Neural cell (in vitro differentiated cells): ENCODE data around the gene ANKRD37. TPM values are rescaled to one million over a fixed set of nuclear protein-coding genes. Genes with fewer than 3 reads are reported as not detected.

Source experiments
- H2AFZ ChIP-seq: fragments of 200-600, 300-800 bp; sonication (generic), shearing (Covaris generic); 2 replicates; pipeline ENCODE4 v1.6.0; 2014; ENCODE audit warnings: low read depth, mild to moderate bottlenecking, antibody characterized with exemption, low read length, moderate library complexity
- H3F3A ChIP-seq: fragments of 200-600 bp; shearing (Covaris generic); 2 replicates; pipeline ENCODE4 v1.6.1; 2016; ENCODE audit warnings: mild to moderate bottlenecking, moderate library complexity, mixed read lengths, antibody characterized with exemption, low read length; ENCODE audit not compliant: insufficient read depth, poor library complexity, severe bottlenecking
- H3K27ac ChIP-seq: fragments of 200-600, 300-800 bp; sonication (generic), shearing (Covaris generic); 2 replicates; pipeline ENCODE4 v1.5.1; 2014; ENCODE audit warnings: mild to moderate bottlenecking, low read length, moderate library complexity
- H3K27me3 ChIP-seq: fragments of 300-800, 200-600 bp; sonication (generic), shearing (Covaris generic); 2 replicates; pipeline ENCODE4 v1.6.0; 2014; ENCODE audit warnings: mild to moderate bottlenecking, low read depth, low read length, moderate library complexity; ENCODE audit not compliant: insufficient read depth
- H3K36me3 ChIP-seq: fragments of 300-800, 200-600 bp; sonication (generic), shearing (Covaris generic); 2 replicates; pipeline ENCODE4 v1.5.1; 2014; ENCODE audit warnings: mild to moderate bottlenecking, antibody characterized with exemption, low read length, moderate library complexity; ENCODE audit not compliant: insufficient read depth
- H3K4me2 ChIP-seq: fragments of 300-800, 200-600 bp; sonication (generic), shearing (Covaris generic); 2 replicates; pipeline ENCODE4 v1.6.0; 2014; ENCODE audit warnings: mild to moderate bottlenecking, low read length
- H3K4me3 ChIP-seq: fragments of 300-800, 200-600 bp; sonication (generic), shearing (Covaris generic); 2 replicates; pipeline ENCODE4 v1.5.1; 2014; ENCODE audit warnings: mild to moderate bottlenecking, low read length, moderate library complexity
- H3K79me2 ChIP-seq: fragments of 200-600 bp; shearing (Covaris generic); replicated peaks from 2 replicates; pipeline ENCODE4 v1.6.0; 2014; ENCODE audit warnings: mild to moderate bottlenecking, low read length, moderate library complexity; ENCODE audit not compliant: insufficient read depth
- H3K9ac ChIP-seq: fragments of 300-800, 200-600 bp; sonication (generic), shearing (Covaris generic); 2 replicates; pipeline ENCODE4 v1.6.1; 2016; ENCODE audit warnings: mild to moderate bottlenecking, low read length, mixed read lengths
- H3K9me2 ChIP-seq: fragments of 200-600 bp; shearing (Covaris generic); 2 replicates; pipeline ENCODE4 v1.6.1; 2016; ENCODE audit warnings: mild to moderate bottlenecking, low read length, mixed read lengths; ENCODE audit not compliant: insufficient read depth
- H3K9me3 ChIP-seq: fragments of 200-600, 300-800 bp; sonication (generic), shearing (Covaris generic); 2 replicates; pipeline ENCODE4 v1.6.1; 2016; ENCODE audit warnings: mild to moderate bottlenecking, mixed run types, low read length, moderate library complexity, mixed read lengths
- H4K20me1 ChIP-seq: fragments of 200-600 bp; shearing (Covaris generic); 2 replicates; pipeline ENCODE4 v1.6.1; 2016; ENCODE audit warnings: mild to moderate bottlenecking, mixed run types; ENCODE audit not compliant: insufficient read depth
- CTCF ChIP-seq: fragments of 450-650 bp; IDR thresholded peaks from 2 replicates; pipeline ENCODE4 v1.5.1; 2014; ENCODE audit warnings: antibody characterized with exemption, mild to moderate bottlenecking, moderate library complexity; ENCODE audit not compliant: poor library complexity, severe bottlenecking
- EP300 ChIP-seq: fragments of 450-650 bp; conservative IDR thresholded peaks from 2 replicates; pipeline ENCODE4 v1.6.1; 2014; ENCODE audit warnings: antibody characterized with exemption, mild to moderate bottlenecking, moderate library complexity; ENCODE audit not compliant: poor library complexity, severe bottlenecking
- EZH2 ChIP-seq: fragments of 200-600, 300-800 bp; shearing (Covaris generic), sonication (generic); IDR thresholded peaks from 2 replicates; pipeline ENCODE4 v1.6.1; 2014; ENCODE audit warnings: antibody characterized with exemption, low read length, borderline replicate concordance, mild to moderate bottlenecking; ENCODE audit not compliant: insufficient read depth, poor library complexity, severe bottlenecking
- MXI1 ChIP-seq: fragments of 450-650 bp; conservative IDR thresholded peaks from 2 replicates; pipeline ENCODE4 v1.6.1; 2014; ENCODE audit warnings: antibody characterized with exemption, mild to moderate bottlenecking; ENCODE audit not compliant: poor library complexity, severe bottlenecking
- POLR2AphosphoS5 ChIP-seq: IDR thresholded peaks from 2 replicates; pipeline ENCODE4 v1.6.1; 2012
- RAD21 ChIP-seq: fragments of 450-650 bp; conservative IDR thresholded peaks from 2 replicates; pipeline ENCODE4 v1.6.1; 2014; ENCODE audit warnings: antibody characterized with exemption, mild to moderate bottlenecking, moderate library complexity
- REST ChIP-seq: IDR thresholded peaks from 2 replicates; pipeline ENCODE4 v1.6.1; 2012; ENCODE audit warnings: borderline replicate concordance
- SMC3 ChIP-seq: fragments of 450-650 bp; conservative IDR thresholded peaks from 2 replicates; pipeline ENCODE4 v1.6.1; 2014; ENCODE audit warnings: antibody characterized with exemption, mild to moderate bottlenecking, moderate library complexity; ENCODE audit not compliant: poor library complexity
- TAF1 ChIP-seq: IDR thresholded peaks from 2 replicates; pipeline ENCODE4 v1.6.1; 2012; ENCODE audit warnings: low read depth
- polyA plus RNA-seq: library from polyadenylated mRNA; depleted of rRNA; stranded (reverse); fragments of >200 nt; gene quantifications from 2 replicates; pipeline ENCODE4 v1.2.3, GENCODE V29; 2014

ANKRD37 gene
- polyA plus RNA-seq, 1 donor from 2014 or later = 2.6 TPM

- H3K79me2 ChIP-seq = no peaks in the 10 kb centered on the region
- H3F3A ChIP-seq = no peaks in the 10 kb centered on the region
- no peak overlapping the region for H3K27ac ChIP-seq
- no peak overlapping the region for H3K4me3 ChIP-seq
- H2AFZ ChIP-seq = no peak overlapping the region
- no peaks in the 10 kb centered on the region for H3K9me2 ChIP-seq
- H3K36me3 ChIP-seq = no peaks in the 10 kb centered on the region
- no peak overlapping the region for H3K4me2 ChIP-seq
- TF ChIP-seq REST (no peak), SMC3 (no peak), RAD21 (no peak), CTCF (no peak), TAF1 (no peak), MXI1 (no peak), EZH2 (no peak), POLR2AphosphoS5 (no peak), EP300 (no peak)
- H3K9me3 ChIP-seq = no peaks in the 10 kb centered on the region
- H3K27me3 ChIP-seq = no peaks in the 10 kb centered on the region
- no peaks in the 10 kb centered on the region for H4K20me1 ChIP-seq
- no peak overlapping the region for H3K9ac ChIP-seq
These were observed 15.1 kb upstream of the ANKRD37 start for GRCh38 chr4:185381288-185382196.

GRCh38 chr4:185382754-185383153 is 13.9 kb upstream of the ANKRD37 start:
- Histone ChIP-seq H3K4me2 (no peak overlapping the region), H3F3A (no peaks in the 10 kb centered on the region), H3K27me3 (no peaks in the 10 kb centered on the region), H3K9me3 (no peaks in the 10 kb centered on the region), H3K36me3 (no peaks in the 10 kb centered on the region), H3K9me2 (no peaks in the 10 kb centered on the region), H4K20me1 (no peaks in the 10 kb centered on the region), H3K79me2 (no peaks in the 10 kb centered on the region), H3K4me3 (no peak overlapping the region), H3K27ac (no peak overlapping the region), H2AFZ (no peak overlapping the region), H3K9ac (no peak overlapping the region)
- TF ChIP-seq EZH2 (no peak), RAD21 (no peak), CTCF (no peak), EP300 (no peak), MXI1 (no peak), TAF1 (no peak), POLR2AphosphoS5 (no peak), SMC3 (no peak), REST (no peak)
